PC-9 (cell line): Measurements from ENCODE around the gene SMPDL3B. TPM values are rescaled to one million over a fixed set of nuclear protein-coding genes. Genes with fewer than 3 reads are reported as not detected.

Experiments used
- BruUV-seq: library from RNA; stranded (reverse); fragments of 400-500 nt; replicated peaks from 2 replicates; lab custom pipeline; 2021; lab: Mats Ljungman, UMichigan
- CTCF ChIA-PET: fragments of 300-600 bp; sonication (Branson Sonifier 250); formaldehyde crosslinking; loops from one replicate; lab custom pipeline; 2022; ENCODE audit warnings: antibody characterized with exemption; lab: Charles Lee
- POLR2A ChIA-PET: fragments of 300-600 bp; sonication (Branson Sonifier 250); formaldehyde crosslinking; loops from one replicate; lab custom pipeline; 2022; ENCODE audit warnings: antibody characterized with exemption; ENCODE audit not compliant: unreplicated experiment; lab: Charles Lee
- DNase-seq, 2 experiments: peaks; one replicate each; pipeline versions ENCODE4 v3.0.0 to v3.0.0-alpha.2; 2015 to 2022; ENCODE audit warnings: mixed read lengths in 1 of 2
- H2AFZ ChIP-seq: fragments of 200-600 bp; sonication (generic); 2 replicates; pipeline ENCODE4 v1.8.1; 2017; ENCODE audit warnings: antibody characterized with exemption
- H3F3A ChIP-seq: fragments of 200-600 bp; sonication (generic); 2 replicates; pipeline ENCODE4 v1.8.1; 2017; ENCODE audit warnings: antibody characterized with exemption, mild to moderate bottlenecking, low read depth; ENCODE audit not compliant: insufficient read depth
- H3K27ac ChIP-seq: fragments of 200-600 bp; sonication (generic); 2 replicates; pipeline ENCODE4 v1.6.1; 2016; ENCODE audit warnings: mixed run types
- H3K27me3 ChIP-seq: fragments of 200-600 bp; sonication (generic); 2 replicates; pipeline ENCODE4 v1.6.1; 2016; ENCODE audit warnings: low read depth, mixed run types; ENCODE audit not compliant: insufficient read depth
- H3K36me3 ChIP-seq: fragments of 200-600 bp; sonication (generic); 2 replicates; pipeline ENCODE4 v1.6.1; 2016; ENCODE audit warnings: low read depth, mixed run types
- H3K4me1 ChIP-seq: fragments of 200-600 bp; sonication (generic); replicated peaks from 2 replicates; pipeline ENCODE4 v1.6.1; 2016; ENCODE audit warnings: mixed run types; ENCODE audit not compliant: insufficient read depth
- H3K4me2 ChIP-seq: fragments of 200-600 bp; sonication (generic); 2 replicates; pipeline ENCODE4 v1.6.1; 2017; ENCODE audit warnings: mixed run types
- H3K4me3 ChIP-seq: fragments of 200-600 bp; sonication (generic); 2 replicates; pipeline ENCODE4 v1.6.1; 2016; ENCODE audit warnings: mixed run types
- H3K79me2 ChIP-seq: fragments of 200-600 bp; sonication (generic); 2 replicates; pipeline ENCODE4 v1.6.1; 2017; ENCODE audit warnings: low read depth, mixed run types
- H3K9me2 ChIP-seq: fragments of 200-600 bp; sonication (generic); 2 replicates; pipeline ENCODE4 v1.8.1; 2017; ENCODE audit warnings: mild to moderate bottlenecking; ENCODE audit not compliant: insufficient read depth
- H3K9me3 ChIP-seq: fragments of 200-600 bp; sonication (generic); 2 replicates; pipeline ENCODE4 v1.8.1; 2016; ENCODE audit warnings: low read depth; ENCODE audit not compliant: insufficient read depth
- H4K20me1 ChIP-seq: fragments of 200-600 bp; sonication (generic); 2 replicates; pipeline ENCODE4 v1.8.1; 2017; ENCODE audit not compliant: insufficient read depth
- EZH2 ChIP-seq: fragments of 200-600 bp; sonication (generic); IDR thresholded peaks from 2 replicates; pipeline ENCODE4 v1.8.0; 2017; ENCODE audit warnings: antibody characterized with exemption, low read depth
- intact Hi-C: fragments of 100-400 bp; cut with micrococcal nuclease; formaldehyde crosslinking; loops from one replicate; pipeline ENCODE4 v1.10.0; 2022; ENCODE audit not compliant: unreplicated experiment
- total RNA-seq: library from RNA; stranded (reverse); gene quantifications from 2 replicates; pipeline ENCODE4 v1.2.3, GENCODE V29; 2021
- TF ChIP-seq, protein P1 (sequence below): fragments of 200-600 bp; sonication (generic); conservative IDR thresholded peaks from 2 replicates; pipeline ENCODE4 v1.6.1; 2017; ENCODE audit warnings: mixed run types, antibody characterized with exemption, mild to moderate bottlenecking, moderate library complexity

The SMPDL3B gene
- total RNA-seq, 1 experiment from 2014 or later = 26.5 TPM

DNA sequence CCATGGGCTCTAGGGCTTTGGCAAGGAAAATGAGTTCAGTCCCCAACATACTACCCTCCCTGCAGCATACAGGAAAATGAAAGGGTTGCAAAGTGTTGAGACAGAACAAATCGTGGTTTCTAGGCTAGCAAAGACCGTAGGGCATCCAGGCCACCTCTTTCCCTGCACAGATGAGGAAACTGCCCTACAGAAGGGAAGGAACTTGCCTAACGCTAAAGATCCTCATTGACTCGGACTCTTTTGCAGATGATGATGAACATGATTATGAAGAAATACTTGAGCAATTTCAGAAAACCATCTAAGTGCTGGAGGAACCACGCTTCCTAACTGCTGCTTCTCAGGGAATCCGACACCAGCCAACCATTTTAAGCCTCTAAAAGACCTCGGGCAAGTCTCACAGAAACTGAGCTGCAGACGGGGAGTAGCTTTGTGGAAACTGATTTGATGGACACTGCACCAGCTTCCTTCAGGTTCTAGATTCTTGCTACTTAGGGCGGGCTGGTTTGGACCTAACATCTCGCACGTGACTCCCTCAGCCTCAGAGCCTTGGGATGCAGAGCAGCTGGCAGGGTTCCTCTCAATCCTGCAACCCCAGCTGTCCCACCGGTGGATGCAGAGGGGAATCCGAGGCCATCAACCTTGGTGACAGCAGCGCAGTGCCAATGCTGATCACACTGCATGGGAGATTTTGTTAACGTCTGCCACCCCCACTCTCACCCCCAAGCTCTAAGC, 49.0 kb upstream of the SMPDL3B start:
- H3F3A ChIP-seq = no peaks in the 10 kb centered on the region
- H3K9me2 ChIP-seq = no peaks in the 10 kb centered on the region
- ChIA-PET POLR2A (no interaction called here), CTCF (no interaction called here)
- no peak overlapping the region for H3K4me2 ChIP-seq
- H3K27ac ChIP-seq = no peak overlapping the region
- H4K20me1 ChIP-seq = no peaks in the 10 kb centered on the region
- H3K9me3 ChIP-seq = no peaks in the 10 kb centered on the region
- BruUV-seq = no TSS peak
- intact Hi-C loops = no loop called here
- H3K36me3 ChIP-seq = no peaks in the 10 kb centered on the region
- no peaks in the 10 kb centered on the region for H3K79me2 ChIP-seq
- DNase-seq = no peak
- no peaks in the 10 kb centered on the region for H3K4me1 ChIP-seq
- H3K27me3 ChIP-seq = no peaks in the 10 kb centered on the region
- no peak for TF ChIP-seq EZH2
- TF ChIP-seq, protein P1, sequence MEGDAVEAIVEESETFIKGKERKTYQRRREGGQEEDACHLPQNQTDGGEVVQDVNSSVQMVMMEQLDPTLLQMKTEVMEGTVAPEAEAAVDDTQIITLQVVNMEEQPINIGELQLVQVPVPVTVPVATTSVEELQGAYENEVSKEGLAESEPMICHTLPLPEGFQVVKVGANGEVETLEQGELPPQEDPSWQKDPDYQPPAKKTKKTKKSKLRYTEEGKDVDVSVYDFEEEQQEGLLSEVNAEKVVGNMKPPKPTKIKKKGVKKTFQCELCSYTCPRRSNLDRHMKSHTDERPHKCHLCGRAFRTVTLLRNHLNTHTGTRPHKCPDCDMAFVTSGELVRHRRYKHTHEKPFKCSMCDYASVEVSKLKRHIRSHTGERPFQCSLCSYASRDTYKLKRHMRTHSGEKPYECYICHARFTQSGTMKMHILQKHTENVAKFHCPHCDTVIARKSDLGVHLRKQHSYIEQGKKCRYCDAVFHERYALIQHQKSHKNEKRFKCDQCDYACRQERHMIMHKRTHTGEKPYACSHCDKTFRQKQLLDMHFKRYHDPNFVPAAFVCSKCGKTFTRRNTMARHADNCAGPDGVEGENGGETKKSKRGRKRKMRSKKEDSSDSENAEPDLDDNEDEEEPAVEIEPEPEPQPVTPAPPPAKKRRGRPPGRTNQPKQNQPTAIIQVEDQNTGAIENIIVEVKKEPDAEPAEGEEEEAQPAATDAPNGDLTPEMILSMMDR = no peak
- no peak overlapping the region for H3K4me3 ChIP-seq
- H2AFZ ChIP-seq = no peak overlapping the region

DNA sequence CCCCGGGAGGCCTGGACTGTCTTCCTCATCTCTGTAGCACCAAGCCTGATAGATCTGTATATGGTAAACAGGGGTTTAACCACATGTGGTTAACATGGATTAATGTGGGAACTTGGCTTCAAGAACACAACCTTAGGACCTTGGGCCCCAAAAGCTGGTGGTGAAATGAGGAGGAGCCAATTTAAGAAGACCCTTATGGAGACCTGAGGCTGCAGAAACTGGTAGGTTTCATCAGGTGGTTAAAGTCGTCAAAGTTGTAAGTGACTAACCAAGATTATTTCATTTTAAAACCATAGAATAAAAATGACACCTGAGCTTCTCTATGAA, 48.5 kb upstream of the SMPDL3B start:
- Histone ChIP-seq H3K4me2 (no peak overlapping the region), H3K9me3 (no peaks in the 10 kb centered on the region), H3K27ac (no peak overlapping the region), H3K79me2 (no peaks in the 10 kb centered on the region), H3K27me3 (no peaks in the 10 kb centered on the region), H3K9me2 (no peaks in the 10 kb centered on the region), H3K36me3 (no peaks in the 10 kb centered on the region), H3K4me3 (no peak overlapping the region), H3F3A (no peaks in the 10 kb centered on the region), H4K20me1 (no peaks in the 10 kb centered on the region), H2AFZ (no peak overlapping the region), H3K4me1 (no peaks in the 10 kb centered on the region)
- no peak for DNase-seq
- BruUV-seq = no TSS peak
- TF ChIP-seq, protein P1 = no peak
- no peak for TF ChIP-seq EZH2
- intact Hi-C loops = no loop called here
- ChIA-PET CTCF (no interaction called here), POLR2A (no interaction called here)

DNA sequence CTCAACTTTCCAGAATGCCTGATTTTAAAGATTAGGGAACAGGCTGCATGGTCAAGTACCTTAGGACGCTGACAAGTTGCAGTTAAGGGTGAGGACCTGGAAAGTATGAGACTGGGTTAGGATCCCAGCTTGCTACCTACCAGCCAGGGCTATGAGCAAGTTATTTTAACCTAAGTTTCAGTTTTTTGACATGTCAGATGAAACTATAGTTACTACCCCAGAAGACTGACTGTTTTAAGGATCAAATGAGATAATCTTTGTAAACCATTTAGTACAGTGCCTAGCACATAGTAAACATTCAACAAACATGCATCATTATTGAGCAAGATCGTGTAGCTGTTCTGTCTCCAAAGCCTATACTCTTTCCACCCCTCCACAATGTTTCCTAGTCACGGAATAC, 48.1 kb upstream of the SMPDL3B start:
- Histone ChIP-seq H2AFZ (no peak overlapping the region), H3K4me1 (no peaks in the 10 kb centered on the region), H3K4me2 (no peak overlapping the region), H3F3A (no peaks in the 10 kb centered on the region), H3K4me3 (no peak overlapping the region), H3K27me3 (no peaks in the 10 kb centered on the region), H3K79me2 (no peaks in the 10 kb centered on the region), H3K9me3 (no peaks in the 10 kb centered on the region), H3K27ac (no peak overlapping the region), H3K36me3 (no peaks in the 10 kb centered on the region), H3K9me2 (no peaks in the 10 kb centered on the region), H4K20me1 (no peaks in the 10 kb centered on the region)
- BruUV-seq = no TSS peak
- no peak for TF ChIP-seq EZH2
- TF ChIP-seq, protein P1 = no peak
- ChIA-PET CTCF (no interaction called here), POLR2A (no interaction called here)
- intact Hi-C loops = no loop called here
- DNase-seq = no peak
